Endothelial cell of umbilical vein (primary cell): ENCODE measurements around the gene MPZ. TPM values are rescaled to one million over a fixed set of nuclear protein-coding genes. Genes with fewer than 3 reads are reported as not detected.

Experiments
- BruUV-seq: library from RNA; stranded (reverse); fragments of 400-500 nt; replicated peaks from 2 replicates; lab custom pipeline; 2021; lab: Mats Ljungman, UMichigan
- CTCF ChIA-PET: fragments of 300-600, 350-600 bp; sonication (Branson Sonifier 250); formaldehyde crosslinking; loops from one replicate; lab custom pipeline; 2021; ENCODE audit warnings: antibody characterized with exemption, inconsistent platforms; lab: Charles Lee
- POLR2A ChIA-PET: fragments of 300-600, 350-600 bp; sonication (Branson Sonifier 250); formaldehyde crosslinking; loops from one replicate; lab custom pipeline; 2021; ENCODE audit warnings: antibody characterized with exemption, inconsistent platforms; lab: Charles Lee
- DNase-seq: peaks from one replicate; pipeline ENCODE4 v3.0.0-alpha.2; 2011; ENCODE audit warnings: low read depth, low spot score
- FAIRE-seq: peaks from 2 replicates; lab custom pipeline; 2011; peaks lifted over from hg19 to GRCh38; lab: Jason Lieb, UNC
- H2AFZ ChIP-seq: 2 replicates; pipeline ENCODE4 v1.6.0; 2012; ENCODE audit warnings: low read depth, low read length, control low read depth, inconsistent platforms
- H3K27ac ChIP-seq: 2 replicates; pipeline ENCODE4 v1.5.1; 2011; ENCODE audit warnings: low read depth, mild to moderate bottlenecking, control low read depth, low read length, moderate library complexity; ENCODE audit not compliant: insufficient read depth
- H3K27me3 ChIP-seq, 2 experiments: 2 replicates each; pipeline versions ENCODE4 v1.6.0 to v1.6.1; 2011; ENCODE audit warnings: low read length in 2 of 2, mixed read lengths in 1 of 2; ENCODE audit not compliant: control insufficient read depth in 2 of 2, insufficient read depth in 2 of 2
- H3K36me3 ChIP-seq, 2 experiments: 2 replicates in 1 of 2; 3 replicates in 1 of 2; pipeline ENCODE4 v1.5.1; 2011; ENCODE audit warnings: low read length in 2 of 2, mild to moderate bottlenecking in 1 of 2, moderate library complexity in 1 of 2; ENCODE audit not compliant: control insufficient read depth in 2 of 2, insufficient read depth in 2 of 2; ENCODE audit errors: extremely low read depth in 1 of 2
- H3K4me1 ChIP-seq: 3 replicates; pipeline ENCODE4 v1.5.1; 2011; ENCODE audit warnings: mild to moderate bottlenecking, low read length; ENCODE audit not compliant: control insufficient read depth, insufficient read depth; ENCODE audit errors: extremely low read depth
- H3K4me2 ChIP-seq: 2 replicates; pipeline ENCODE4 v1.6.1; 2011; ENCODE audit warnings: low read length, control low read depth, mixed read lengths; ENCODE audit not compliant: insufficient read depth
- H3K4me3 ChIP-seq, 3 experiments: fragments of 200-600 bp in 1 of 3; sonication (generic), shearing (Covaris generic) in 1 of 3; replicated peaks in 1 of 3; 2 replicates each; pipeline ENCODE4 v1.5.1; 2011 to 2016; ENCODE audit warnings: control low read depth in 3 of 3, low read length in 3 of 3, mild to moderate bottlenecking in 2 of 3, inconsistent platforms in 1 of 3, low read depth in 1 of 3, moderate library complexity in 1 of 3; ENCODE audit not compliant: insufficient read depth in 1 of 3
- H3K79me2 ChIP-seq: 2 replicates; pipeline ENCODE4 v1.6.0; 2012; ENCODE audit warnings: low read length, inconsistent platforms; ENCODE audit not compliant: control insufficient read depth, insufficient read depth
- H3K9ac ChIP-seq: replicated peaks from 2 replicates; pipeline ENCODE3; 2011; ENCODE audit warnings: low read length, control low read depth; ENCODE audit not compliant: insufficient read depth; ENCODE audit errors: extremely low read depth
- H3K9me1 ChIP-seq: replicated peaks from 3 replicates; pipeline ENCODE4 v1.6.0; 2011; ENCODE audit warnings: mild to moderate bottlenecking, low read length; ENCODE audit not compliant: control insufficient read depth, insufficient read depth; ENCODE audit errors: extremely low read depth
- H3K9me3 ChIP-seq: replicated peaks from 2 replicates; pipeline ENCODE4 v1.5.1; 2012; ENCODE audit warnings: low read length, inconsistent platforms; ENCODE audit not compliant: control insufficient read depth, insufficient read depth
- H4K20me1 ChIP-seq: replicated peaks from 2 replicates; pipeline ENCODE3; 2011; ENCODE audit warnings: mild to moderate bottlenecking, low read length; ENCODE audit not compliant: control insufficient read depth, insufficient read depth; ENCODE audit errors: extremely low read depth
- CTCF ChIP-seq, 2 donors: IDR thresholded peaks; 1 replicate in 1 of 2; 2 replicates in 1 of 2; pipeline ENCODE4 v1.5.1; 2011; ENCODE audit warnings: low read length in 2 of 2, mild to moderate bottlenecking in 2 of 2, moderate library complexity in 2 of 2, control low read depth in 1 of 2, inconsistent platforms in 1 of 2, low read depth in 1 of 2; ENCODE audit not compliant: insufficient read depth in 1 of 2; ENCODE audit errors: extremely low read depth in 1 of 2
- EZH2 ChIP-seq: IDR thresholded peaks from 2 replicates; pipeline ENCODE4 v1.6.1; 2012; ENCODE audit warnings: borderline replicate concordance, low read depth, mild to moderate bottlenecking, moderate library complexity, low read length, inconsistent platforms; ENCODE audit not compliant: severe bottlenecking
- FOS ChIP-seq: IDR thresholded peaks from 2 replicates; pipeline ENCODE4 v1.6.1; 2011; ENCODE audit warnings: mild to moderate bottlenecking, low read length, moderate library complexity, borderline replicate concordance; ENCODE audit not compliant: insufficient read depth
- GATA2 ChIP-seq: IDR thresholded peaks from 2 replicates; pipeline ENCODE4 v1.7.0; 2011; ENCODE audit warnings: low read depth, mild to moderate bottlenecking, moderate library complexity, mixed read lengths, low read length; ENCODE audit not compliant: insufficient read length, insufficient read depth
- JUN ChIP-seq: IDR thresholded peaks from 2 replicates; pipeline ENCODE4 v1.6.1; 2011; ENCODE audit warnings: borderline replicate concordance, low read depth; ENCODE audit not compliant: insufficient read length, insufficient read depth
- MAX ChIP-seq: IDR thresholded peaks from 2 replicates; pipeline ENCODE4 v1.6.1; 2011; ENCODE audit not compliant: insufficient read depth, insufficient read length
- MYC ChIP-seq: IDR thresholded peaks from one replicate; pipeline ENCODE4 v1.6.1; 2011; ENCODE audit warnings: mild to moderate bottlenecking, low read depth, low read length
- POLR2A ChIP-seq: IDR thresholded peaks from 2 replicates; pipeline ENCODE4 v1.6.1; 2012; ENCODE audit warnings: low read depth, mild to moderate bottlenecking, control low read depth, low read length
- POLR2AphosphoS5 ChIP-seq: IDR thresholded peaks from 2 replicates; pipeline ENCODE4 v1.6.1; 2012; ENCODE audit warnings: low read depth, mild to moderate bottlenecking, control low read depth, low read length, moderate library complexity; ENCODE audit not compliant: insufficient read depth
- dilution Hi-C: fragments of 300-500 bp; cut with MboI; formaldehyde crosslinking; loops from one replicate; pipeline ENCODE4 v1.15.0; 2019; ENCODE audit warnings: low sequenced_read_pairs; ENCODE audit not compliant: extremely low pct_ligation_motif_present
- intact Hi-C: fragments of 100-400 bp; cut with micrococcal nuclease; formaldehyde crosslinking; loops from one replicate; pipeline ENCODE4 v1.10.0; 2022
- polyA plus RNA-seq, 4 experiments: library from polyadenylated mRNA; depleted of rRNA in 3 of 4; stranded (reverse) in 3 of 4; unstranded in 1 of 4; fragments of >200 nt; gene quantifications; 2 replicates each; pipeline versions ENCODE4 v1.2.1 to v1.2.3, GENCODE V29; 2011 to 2012; ENCODE audit warnings: missing spikeins in 1 of 4
- total RNA-seq: library from RNA; stranded (reverse); gene quantifications from 2 replicates; pipeline ENCODE4 v1.2.3, GENCODE V29; 2021

The MPZ gene
- total and polyA plus RNA-seq, 2 donors (not counting 3 experiments of a cell fraction or from before 2014, with no cell fraction given), result 2.0 to 7.0 TPM

GRCh38 chr1:161299347-161299746 is 10.4 kb downstream of the MPZ start:
- peak overlapping the region; percentile 79 for H2AFZ ChIP-seq
- dilution Hi-C loops, result no loop called here
- peaks cover 21% of the 10 kb centered on the region for H3K4me1 ChIP-seq
- BruUV-seq, result no TSS peak
- no peak overlapping the region for H3K4me3 ChIP-seq
- H4K20me1 ChIP-seq, result no peaks in the 10 kb centered on the region
- no peaks in the 10 kb centered on the region for H3K36me3 ChIP-seq
- POLR2A ChIA-PET, result no interaction called here
- CTCF ChIA-PET, result no interaction called here
- no peak for FAIRE-seq
- no peak for TF ChIP-seq POLR2AphosphoS5
- TF ChIP-seq JUN, result no peak
- TF ChIP-seq FOS, result no peak
- no peak for TF ChIP-seq MAX
- TF ChIP-seq EZH2, result no peak
- TF ChIP-seq GATA2, result no peak
- TF ChIP-seq MYC, result no peak
- TF ChIP-seq POLR2A, result no peak
- TF ChIP-seq CTCF (IDR thresholded peaks at IDR 0.05; ENCODE audit: extremely low read depth in 1 of 2, insufficient read depth in 1 of 2, low read depth in 1 of 2, low read length in 2 of 2), result no peak
- no peaks in the 10 kb centered on the region for H3K9me3 ChIP-seq
- no peak for DNase-seq
- H3K4me2 ChIP-seq, result peak overlapping the region; percentile 17
- intact Hi-C loops, result no loop called here
- H3K79me2 ChIP-seq, result no peaks in the 10 kb centered on the region
- no peaks in the 10 kb centered on the region for H3K9me1 ChIP-seq
- no peak overlapping the region for H3K9ac ChIP-seq
- no peak overlapping the region for H3K27ac ChIP-seq
- no peaks in the 10 kb centered on the region for H3K27me3 ChIP-seq
